ENCODE results near the gene MCTP1. TPM values are rescaled to one million over a fixed set of nuclear protein-coding genes. Genes with fewer than 3 reads are reported as not detected.

The MCTP1 gene
- total and polyA plus RNA-seq, 10 of the 15 experiments (the other 5 are each of a cell fraction or from before 2014, with no cell fraction given): 12.6 to 45.9 (median 18.8) TPM

DNA sequence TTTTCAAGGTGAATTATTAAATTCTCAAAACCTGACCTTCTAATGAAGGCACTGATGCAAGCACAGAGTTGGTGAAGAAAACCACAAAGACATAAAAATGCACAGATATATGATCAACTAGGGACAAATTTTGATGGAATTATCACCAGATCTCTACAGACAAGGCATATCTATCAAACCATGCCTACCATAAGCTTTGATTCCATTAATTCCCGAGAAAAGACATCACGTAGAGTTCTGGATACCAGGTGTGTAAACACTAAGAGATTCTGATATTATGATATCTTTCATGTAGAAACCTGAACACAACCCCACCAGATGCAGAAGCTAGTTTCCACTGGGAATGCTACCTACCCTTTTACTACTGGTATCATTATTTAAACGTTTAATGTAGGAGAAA is 525.9 kb downstream of the MCTP1 start (continued):
- TF ChIP-seq POLR2AphosphoS2 (IDR thresholded peaks at IDR 0.05; ENCODE audit: low read depth, low read length) (no peak), FOXK2 (IDR thresholded peaks at IDR 0.05) (no peak)
- TF ChIP-seq, protein P1, sequence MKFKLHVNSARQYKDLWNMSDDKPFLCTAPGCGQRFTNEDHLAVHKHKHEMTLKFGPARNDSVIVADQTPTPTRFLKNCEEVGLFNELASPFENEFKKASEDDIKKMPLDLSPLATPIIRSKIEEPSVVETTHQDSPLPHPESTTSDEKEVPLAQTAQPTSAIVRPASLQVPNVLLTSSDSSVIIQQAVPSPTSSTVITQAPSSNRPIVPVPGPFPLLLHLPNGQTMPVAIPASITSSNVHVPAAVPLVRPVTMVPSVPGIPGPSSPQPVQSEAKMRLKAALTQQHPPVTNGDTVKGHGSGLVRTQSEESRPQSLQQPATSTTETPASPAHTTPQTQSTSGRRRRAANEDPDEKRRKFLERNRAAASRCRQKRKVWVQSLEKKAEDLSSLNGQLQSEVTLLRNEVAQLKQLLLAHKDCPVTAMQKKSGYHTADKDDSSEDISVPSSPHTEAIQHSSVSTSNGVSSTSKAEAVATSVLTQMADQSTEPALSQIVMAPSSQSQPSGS (IDR thresholded peaks at IDR 0.05; ENCODE audit: low read length): no peak

DNA sequence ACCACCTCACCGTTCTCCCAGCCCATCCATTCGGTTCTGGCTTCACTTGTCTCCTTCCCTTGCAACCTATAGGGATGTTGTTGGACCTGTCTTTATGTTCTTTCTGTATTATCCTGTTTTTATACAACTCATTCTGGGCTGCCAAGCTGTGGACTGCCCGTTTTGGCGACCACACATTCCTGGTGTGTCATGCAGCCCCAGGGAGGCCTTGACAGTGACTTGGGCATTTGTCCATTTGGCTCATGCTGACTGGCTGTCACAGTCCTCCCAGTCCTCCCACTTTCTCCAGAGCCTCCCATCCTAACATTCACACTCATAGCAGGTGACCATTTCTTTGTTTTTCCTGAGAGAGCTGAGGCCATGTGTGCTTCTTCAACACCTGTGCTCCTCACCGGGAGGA is 530.1 kb downstream of the MCTP1 start:
- RAD21 ChIA-PET (ENCODE audit: unreplicated experiment): no interaction called here
- intact Hi-C loops (cut with micrococcal nuclease; ENCODE audit: unreplicated experiment) (no loop called here), in situ Hi-C loops (cut with MboI) (no loop called here)
- Histone ChIP-seq H3K27ac (ENCODE audit: control insufficient read depth, insufficient read depth) (no peak overlapping the region), H3K4me2 (ENCODE audit: control insufficient read depth, insufficient read depth) (no peak overlapping the region), H3K4me1 (ENCODE audit: control insufficient read depth, insufficient read depth, low read length) (no peaks in the 10 kb centered on the region), H3K79me2 (ENCODE audit: control insufficient read depth, insufficient read depth, low read length) (no peaks in the 10 kb centered on the region), H3K4me3 (no peak overlapping the region), H3K9ac (ENCODE audit: control insufficient read depth, insufficient read depth, low read length) (no peak overlapping the region), H3K27me3 (replicated peaks in 1 of 2; ENCODE audit: control insufficient read depth in 2 of 2, insufficient read depth in 2 of 2, low read length in 1 of 2) (no peaks in the 10 kb centered on the region), H3K9me3 (replicated peaks; ENCODE audit: control insufficient read depth, insufficient read depth, low read length) (no peaks in the 10 kb centered on the region), H3K36me3 (ENCODE audit: control insufficient read depth in 2 of 2, insufficient read depth in 2 of 2, low read length in 1 of 2) (no peaks in the 10 kb centered on the region; a peak in 1 of 4 replicates), H2AFZ (ENCODE audit: control insufficient read depth, low read depth, low read length) (no peak overlapping the region), H4K20me1 (ENCODE audit: control insufficient read depth, insufficient read depth) (no peaks in the 10 kb centered on the region)
- WGBS (ENCODE audit: insufficient coverage, insufficient replicate concordance, low lambda C conversion rate, missing lambda C conversion rate): 84% methylated on average over 5 of the region's 5 CpGs
- BruUV-seq (replicated peaks): no TSS peak
- DNase-seq (ENCODE audit: low read depth, low spot score): no peak
- POLR2A ChIA-PET: interaction anchor here (1.2 to 1.7 kb wide), 2 partner anchors 8 to 39 kb away, joined by 4 read pairs; no protein-coding TSS in a partner anchor
- CTCF ChIA-PET: no interaction called here
- ATAC-seq: no peak
- SMC1A ChIA-PET (ENCODE audit: uncharacterized antibody, unreplicated experiment): interaction anchor here (1.3 kb wide), 1 partner anchor 8 kb away, joined by 3 read pairs; no protein-coding TSS in a partner anchor
- TF ChIP-seq CHD2 (IDR thresholded peaks at IDR 0.05; ENCODE audit: borderline replicate concordance, low read depth, low read length) (no peak), RELA (IDR thresholded peaks at IDR 0.05; ENCODE audit: borderline replicate concordance, partially characterized antibody) (no peak), SREBF1 (IDR thresholded peaks at IDR 0.05; ENCODE audit: low read length) (no peak), PAX8 (IDR thresholded peaks at IDR 0.05) (no peak), STAT3 (IDR thresholded peaks at IDR 0.05; ENCODE audit: low read depth, low read length) (no peak), ZNF622 (IDR thresholded peaks at IDR 0.05) (no peak), SMARCA5 (IDR thresholded peaks at IDR 0.05) (no peak), RFX5 (IDR thresholded peaks at IDR 0.05; ENCODE audit: low read depth, low read length) (no peak)
- TF ChIP-seq, protein P2, sequence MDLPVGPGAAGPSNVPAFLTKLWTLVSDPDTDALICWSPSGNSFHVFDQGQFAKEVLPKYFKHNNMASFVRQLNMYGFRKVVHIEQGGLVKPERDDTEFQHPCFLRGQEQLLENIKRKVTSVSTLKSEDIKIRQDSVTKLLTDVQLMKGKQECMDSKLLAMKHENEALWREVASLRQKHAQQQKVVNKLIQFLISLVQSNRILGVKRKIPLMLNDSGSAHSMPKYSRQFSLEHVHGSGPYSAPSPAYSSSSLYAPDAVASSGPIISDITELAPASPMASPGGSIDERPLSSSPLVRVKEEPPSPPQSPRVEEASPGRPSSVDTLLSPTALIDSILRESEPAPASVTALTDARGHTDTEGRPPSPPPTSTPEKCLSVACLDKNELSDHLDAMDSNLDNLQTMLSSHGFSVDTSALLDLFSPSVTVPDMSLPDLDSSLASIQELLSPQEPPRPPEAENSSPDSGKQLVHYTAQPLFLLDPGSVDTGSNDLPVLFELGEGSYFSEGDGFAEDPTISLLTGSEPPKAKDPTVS (IDR thresholded peaks at IDR 0.05; ENCODE audit: low read depth, low read length): no peak
- TF ChIP-seq, protein P3, sequence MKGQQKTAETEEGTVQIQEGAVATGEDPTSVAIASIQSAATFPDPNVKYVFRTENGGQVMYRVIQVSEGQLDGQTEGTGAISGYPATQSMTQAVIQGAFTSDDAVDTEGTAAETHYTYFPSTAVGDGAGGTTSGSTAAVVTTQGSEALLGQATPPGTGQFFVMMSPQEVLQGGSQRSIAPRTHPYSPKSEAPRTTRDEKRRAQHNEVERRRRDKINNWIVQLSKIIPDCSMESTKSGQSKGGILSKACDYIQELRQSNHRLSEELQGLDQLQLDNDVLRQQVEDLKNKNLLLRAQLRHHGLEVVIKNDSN (IDR thresholded peaks at IDR 0.05; ENCODE audit: borderline replicate concordance, extremely low read length, insufficient read depth, low read depth, low read length): no peak
- FAIRE-seq: no peak

Data from GM12878 (cell line).